ENCODE data around the gene CELF1.
A peak's percentile ranks its signal among the peaks of the same experiment; 100 is the strongest.

CELF1 gene

DNA sequence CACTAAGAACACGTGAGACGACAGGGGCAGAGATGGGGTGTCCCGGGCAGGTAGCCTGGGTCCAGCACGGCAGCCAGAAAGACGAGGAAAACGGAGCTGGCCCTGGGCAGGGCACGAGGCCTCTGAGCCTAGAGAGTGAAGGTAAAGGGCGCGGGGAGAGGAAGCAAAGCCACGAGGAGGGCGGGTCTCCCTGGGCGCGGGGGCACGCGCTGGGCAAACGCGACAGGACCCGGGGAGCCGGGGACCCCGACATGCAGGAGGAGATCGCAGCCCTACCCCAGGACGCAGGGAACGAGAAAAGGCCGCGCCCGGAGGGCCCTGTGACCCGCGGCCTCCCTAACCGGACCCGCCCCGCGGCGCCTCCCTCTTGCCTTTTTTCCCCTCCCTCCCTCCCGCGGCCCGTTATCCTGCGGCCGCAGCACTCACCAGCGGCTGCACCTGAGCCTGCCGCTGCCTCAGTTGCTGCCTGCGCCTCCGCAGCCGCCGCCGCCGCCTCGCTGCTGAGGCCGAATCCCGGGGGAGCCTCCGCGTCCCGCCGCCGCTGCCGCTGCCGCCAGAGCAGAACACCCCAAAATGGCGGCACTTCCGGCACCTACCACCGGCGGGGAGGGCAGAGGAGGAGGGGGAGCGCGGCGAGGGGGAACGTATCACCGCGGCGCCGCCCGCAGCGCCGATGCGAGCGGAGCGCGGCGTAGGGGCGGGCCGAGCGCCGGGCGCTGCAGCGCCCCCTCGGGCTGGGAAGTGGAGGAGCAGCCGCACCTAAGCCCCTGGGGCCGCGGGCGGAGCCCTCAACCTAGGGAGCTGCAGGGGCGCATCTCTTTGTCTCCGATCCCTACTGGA, at the start of gene CELF1:
TSS of gene CELF1 (minus strand) at position 567 of the 840 bp plus-strand sequence. CDS start 53,609 bp downstream, outside the sequence.
- peak; percentile 88 for DNase-seq

DNA sequence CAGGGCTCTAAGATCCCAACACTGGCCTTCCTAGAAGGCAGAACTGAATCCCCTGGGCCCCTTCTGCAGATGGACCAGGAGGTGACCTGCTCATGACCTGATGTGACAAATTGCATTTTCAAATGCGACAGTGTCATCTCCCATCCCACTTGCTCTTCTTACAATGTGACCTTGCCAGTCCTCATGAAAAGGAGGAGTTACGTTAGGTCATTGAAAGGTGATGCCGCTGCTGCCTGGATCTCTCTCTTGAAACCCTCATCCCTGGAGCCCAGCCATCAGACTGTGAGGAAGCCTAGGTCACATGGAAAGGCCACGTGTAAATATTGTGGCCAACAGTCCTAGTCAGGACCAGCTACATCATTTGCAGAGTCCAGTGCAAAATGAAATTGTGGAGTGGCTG, 47.0 kb upstream of the CELF1 start:
- DNase-seq, result no peak

DNA sequence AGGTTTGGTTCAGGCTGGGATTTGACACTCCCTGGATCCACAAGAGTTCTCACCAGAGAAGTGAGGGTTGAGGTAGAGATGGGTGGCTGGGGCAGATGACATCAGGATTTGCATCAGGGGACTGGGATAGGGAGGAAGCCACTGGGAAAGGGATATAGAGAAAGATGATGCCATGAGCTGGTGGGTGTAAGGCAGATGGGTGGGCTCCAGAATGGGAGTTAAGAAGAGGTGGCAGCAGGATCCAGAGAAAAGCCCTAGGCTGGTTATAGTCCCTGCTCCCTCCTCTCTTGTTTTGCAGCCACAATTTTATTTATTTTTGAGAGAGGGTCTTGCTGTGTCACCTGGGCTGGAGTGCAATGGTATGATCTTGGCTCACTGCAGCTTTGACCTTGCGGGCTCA, 43.0 kb upstream of the CELF1 start:
- DNase-seq, result no peak

DNA sequence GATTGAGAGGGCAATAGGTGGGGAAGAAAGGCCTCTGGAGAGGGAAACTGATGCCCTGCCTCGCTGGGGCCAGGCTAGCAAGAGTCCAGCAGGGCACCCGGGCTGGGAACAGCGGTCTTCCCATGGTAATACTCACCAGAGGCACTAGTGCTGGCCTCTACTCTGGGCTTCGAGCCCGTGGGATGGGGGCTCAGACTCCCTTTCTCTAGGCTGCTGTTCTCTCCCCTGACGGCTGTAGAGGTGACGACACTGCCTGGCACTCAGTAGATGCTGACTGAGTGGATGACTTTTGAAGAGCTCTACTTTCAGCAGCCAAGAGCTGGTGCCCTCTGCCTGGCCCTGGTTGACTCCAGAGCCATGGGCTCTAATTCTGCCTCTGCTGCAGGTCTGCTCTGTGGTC, 42.1 kb upstream of the CELF1 start:
- no peak for DNase-seq

DNA sequence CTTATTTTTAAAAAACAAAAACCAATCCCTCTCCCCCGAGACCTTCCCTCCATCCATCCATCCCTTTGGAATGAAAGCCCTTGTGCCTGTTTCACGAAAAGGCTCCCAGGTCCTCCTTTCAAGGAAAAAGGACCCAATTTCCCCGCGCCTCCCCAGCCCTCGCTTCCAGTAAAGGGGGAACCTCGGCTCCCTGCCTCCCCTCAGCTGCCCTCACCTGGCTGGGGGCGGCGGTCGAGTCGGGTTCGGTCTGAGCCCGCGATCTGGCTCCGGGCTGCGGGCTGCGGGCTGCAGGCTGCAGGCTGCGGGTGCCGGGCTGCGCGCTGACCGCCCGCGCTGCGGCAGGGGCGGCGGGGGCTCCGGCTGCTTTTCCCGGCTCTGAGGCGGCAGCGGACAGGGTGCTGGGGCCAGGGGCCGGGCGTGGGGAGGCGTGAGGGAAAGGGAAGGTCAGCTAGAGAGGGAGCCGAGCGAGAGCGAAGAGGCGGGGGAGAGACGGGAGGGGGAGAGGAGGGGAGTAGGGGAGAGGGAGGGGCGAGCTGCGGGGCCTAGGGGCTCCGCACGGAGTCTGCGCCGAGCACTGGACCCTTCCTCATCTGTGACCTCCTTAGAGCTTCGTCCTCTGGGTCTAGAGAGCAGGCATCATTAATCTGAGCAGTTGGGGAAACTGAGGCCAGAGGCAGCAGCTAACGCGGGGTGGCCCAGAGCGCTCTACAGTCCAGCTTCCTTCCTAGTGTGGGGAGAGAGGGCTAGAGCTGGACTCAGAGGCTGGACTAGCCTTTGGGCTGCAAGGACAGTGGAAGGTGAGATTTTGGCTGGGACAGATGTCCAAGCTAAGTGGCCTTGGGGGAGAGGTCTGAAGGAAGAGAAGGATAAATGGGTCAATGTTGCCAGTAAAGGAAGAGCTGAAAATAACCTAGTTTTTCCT, 41.3 kb upstream of the CELF1 start, which contains the start of gene C1QTNF4:
TSS of gene C1QTNF4 (minus strand) at position 478 of the 922 bp plus-strand sequence. CDS start 3,601 bp downstream, outside the sequence.
- no peak for DNase-seq

DNA sequence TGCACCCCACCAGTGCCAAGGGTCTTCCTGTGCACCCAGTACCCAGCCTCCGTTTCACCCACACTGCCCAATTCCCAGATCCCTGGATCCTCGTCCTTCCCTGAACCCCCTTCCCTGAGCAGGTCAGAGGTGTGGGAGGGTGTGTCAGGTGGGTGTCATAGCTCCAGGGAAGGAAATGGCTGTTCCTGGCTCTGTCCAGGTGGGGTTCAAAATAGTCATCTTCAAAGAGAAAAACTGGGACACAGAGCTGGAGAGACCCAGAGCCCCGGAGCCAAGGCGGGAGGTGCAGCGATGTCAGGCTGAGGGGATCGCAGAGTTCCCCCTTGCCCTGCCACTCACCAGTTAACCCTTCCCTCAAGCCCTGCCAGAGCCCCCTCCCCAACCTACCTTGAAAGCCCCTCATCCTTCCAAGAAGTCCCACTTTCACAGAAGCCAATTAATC, 40.6 kb upstream of the CELF1 start:
- DNase-seq, result no peak

DNA sequence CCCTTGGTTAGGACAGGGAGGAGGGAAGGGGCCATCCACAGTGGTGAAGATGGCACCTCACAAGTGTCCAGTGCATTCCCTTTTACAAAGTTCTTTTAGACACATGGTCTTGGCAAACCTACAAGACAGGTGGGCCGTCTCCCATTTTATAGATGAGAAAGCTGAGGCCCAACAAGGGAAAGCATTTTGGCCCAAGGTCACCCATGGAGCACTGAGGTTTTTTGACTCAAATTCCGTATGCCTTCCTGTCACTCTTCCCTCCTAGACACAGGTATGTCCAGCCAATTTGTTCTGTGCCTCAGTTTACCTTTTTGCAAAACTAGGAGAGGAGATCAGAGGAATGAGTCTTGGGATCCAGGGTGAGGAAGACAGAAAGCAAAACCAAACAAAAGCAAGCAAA, 40.0 kb upstream of the CELF1 start:
- DNase-seq, result no peak

DNA sequence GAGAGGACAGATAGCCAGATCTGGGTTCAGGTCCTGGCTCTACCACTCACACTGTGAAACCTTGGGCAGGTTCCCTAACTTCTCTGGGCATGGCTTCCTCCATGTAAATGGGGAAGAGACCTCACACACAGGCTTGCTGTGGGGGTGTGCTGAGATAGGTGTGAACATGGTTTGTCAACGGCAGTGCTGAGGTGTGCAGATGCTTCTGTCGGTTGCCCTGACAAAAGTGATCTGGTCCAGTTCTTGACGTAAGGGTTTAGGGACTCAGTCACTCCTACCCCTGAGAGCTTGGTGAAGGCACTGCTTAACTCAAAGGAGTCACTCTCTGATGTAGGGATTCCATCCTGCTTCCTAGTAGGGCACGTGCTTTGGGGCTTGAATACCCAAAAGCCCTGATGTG, 39.3 kb upstream of the CELF1 start:
- DNase-seq, result no peak

DNA sequence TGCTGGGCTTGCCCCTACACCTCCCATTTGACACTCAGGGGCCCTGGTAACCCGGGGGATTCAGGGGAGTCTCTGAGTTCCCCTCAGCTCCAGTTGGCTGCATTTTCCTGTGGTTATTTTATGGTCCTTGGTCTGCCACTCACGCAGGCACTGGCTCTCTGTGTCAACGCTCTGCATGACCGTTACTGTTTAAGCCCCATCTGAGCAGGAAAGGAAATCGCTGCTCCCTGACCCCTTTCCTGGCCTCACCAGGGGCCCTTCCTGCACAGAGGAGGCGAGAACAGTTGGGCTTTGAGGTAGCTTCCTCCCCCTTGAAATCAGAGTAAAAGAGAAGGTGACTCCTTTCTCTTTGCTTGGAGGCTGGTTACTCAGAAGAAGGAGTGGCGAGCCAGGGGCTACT, 38.8 kb upstream of the CELF1 start:
- no peak for DNase-seq

DNA sequence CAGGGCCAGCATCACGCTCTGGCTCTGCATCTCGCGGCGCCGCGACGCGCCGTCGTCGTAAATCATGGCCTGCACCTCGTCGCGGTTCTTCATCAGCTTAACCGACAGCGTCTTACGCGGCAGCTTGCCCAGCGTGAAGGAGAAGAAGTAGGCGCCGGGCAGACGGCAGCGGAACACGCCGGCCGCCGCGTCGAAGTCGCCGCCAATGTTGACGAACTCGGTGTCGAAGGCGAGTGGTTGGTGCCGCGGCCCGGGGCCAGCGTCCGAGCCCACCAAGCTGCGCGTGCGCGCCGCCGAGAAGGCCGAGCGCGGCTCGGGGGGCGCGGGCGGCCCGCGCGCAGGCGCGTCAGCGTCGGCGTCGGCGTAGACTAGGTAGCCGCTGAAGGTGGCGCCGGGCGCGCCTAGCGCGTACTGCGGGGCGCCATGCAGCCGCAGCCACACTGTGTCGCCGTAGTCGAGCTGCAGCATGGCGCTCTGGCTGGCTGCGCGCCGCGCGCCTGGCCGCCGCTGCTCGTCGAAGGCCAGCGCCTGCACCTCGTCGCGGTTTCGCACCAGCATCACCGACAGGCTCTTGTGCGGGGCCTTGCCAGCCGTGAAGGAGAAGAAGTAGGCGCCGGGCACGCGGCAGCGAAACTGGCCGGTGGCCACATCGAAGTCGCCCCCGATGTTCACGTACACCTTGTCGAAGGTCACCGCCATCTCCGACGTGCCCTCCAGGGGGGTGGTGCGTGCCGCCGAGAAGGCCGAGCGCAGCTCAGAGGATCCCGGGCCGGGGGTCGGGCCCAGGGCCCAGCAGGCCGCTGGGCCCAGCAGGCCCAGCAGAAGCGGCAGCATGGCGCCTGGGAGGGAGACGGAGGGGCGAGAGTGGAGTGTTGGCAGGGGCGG, 37.3 kb upstream of the CELF1 start:
- no peak for DNase-seq

DNA sequence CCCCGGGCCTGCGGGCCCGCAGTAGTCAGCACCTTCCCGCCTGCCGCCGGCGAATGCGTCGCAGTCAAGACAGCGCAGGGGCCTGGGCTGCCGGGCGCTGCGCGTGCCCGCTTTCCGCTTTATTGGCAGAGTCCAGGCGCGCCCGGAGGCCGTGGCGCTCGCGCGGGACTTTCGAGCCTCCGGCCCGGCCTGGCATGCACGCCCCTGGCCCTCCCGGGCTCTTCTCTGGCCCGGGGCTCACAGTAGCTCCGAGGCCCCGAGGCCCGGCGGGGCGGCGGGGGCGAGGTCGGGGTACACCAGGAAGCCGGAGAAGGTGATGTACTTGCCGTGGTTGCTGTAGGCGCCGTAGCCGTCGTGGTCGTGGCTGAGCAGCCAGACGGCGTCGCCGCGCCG, 36.6 kb upstream of the CELF1 start:
- no peak for DNase-seq

DNA sequence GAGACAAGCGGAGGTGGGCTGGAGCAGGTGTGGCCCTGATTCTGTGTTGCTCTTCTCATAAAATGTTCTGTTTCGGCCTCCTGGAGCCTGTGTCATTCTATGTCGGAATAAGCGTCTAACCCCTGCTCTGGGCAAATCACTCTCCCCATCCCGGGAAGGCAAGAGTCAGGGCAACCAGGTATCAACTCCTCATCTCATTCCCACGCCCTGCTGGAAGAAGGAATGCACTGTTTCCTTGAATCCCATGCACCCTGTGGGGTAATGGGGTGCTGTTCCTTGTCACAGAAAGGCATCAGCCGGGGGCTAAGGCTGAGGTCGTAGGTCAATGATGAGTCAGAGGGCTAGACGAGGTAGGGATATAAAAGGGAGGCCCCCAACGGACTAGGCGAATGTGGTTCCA, 36.2 kb upstream of the CELF1 start:
- no peak for DNase-seq

DNA sequence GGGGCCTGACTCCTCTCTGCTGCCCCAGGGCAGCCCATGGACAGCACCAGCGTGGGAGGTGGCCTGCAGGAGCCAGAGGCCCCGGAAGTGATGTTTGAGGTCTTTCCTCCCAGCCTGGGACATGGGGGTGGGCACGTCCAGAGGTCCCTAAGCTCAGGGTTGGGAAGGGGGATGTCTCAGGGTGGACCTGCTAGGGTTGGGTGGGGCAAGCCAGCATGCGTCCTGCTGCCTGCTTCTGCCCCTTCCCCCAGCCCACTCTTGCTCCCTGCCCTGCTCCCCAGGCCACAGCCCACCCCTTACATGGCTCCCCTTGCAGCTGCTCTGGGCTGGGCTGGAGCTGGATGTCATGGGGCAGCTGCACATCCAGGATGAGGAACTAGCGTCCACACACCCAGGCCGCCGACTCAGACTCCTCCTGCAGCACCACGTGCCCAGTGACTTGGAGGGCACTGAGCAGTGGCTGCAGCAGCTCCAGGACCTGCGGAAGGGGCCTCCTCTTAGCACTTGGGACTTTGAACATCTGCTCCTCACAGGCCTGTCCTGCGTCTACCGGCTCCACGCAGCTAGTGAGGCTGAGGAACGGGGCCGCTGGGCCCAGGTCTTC, 34.9 kb upstream of the CELF1 start:
- no peak for DNase-seq

DNA sequence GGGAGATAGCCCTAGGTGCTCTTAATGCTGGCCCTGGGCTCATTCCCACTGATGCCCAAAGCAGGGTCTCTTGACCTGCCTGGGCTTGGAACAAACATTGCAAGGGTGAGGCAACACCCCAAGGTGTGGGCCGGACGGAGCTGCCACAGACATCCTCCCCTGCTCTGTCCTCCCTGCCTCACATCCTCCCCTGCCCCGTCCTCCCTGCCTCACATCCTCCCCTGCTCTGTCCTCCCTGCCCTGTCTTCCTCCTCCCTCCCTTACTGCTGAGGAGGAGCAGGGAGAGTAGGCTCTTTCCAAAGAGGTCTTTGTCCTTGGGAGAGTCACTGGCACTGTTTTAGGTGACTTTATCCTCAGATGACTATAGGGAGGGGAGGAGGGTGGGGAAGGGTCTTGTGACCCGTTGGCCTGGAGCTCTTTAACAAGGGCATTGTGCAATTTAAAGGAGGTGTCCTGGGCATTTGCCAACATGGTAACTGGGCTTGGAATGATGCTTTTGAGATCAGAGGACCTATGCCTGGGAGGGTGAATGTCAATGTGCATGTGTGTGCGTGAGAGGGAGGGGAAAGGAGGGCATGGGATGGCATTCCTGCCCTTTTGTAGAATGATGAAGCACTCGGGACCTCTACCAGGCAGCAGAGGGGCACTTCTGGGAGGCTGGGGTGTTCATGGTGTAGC, 34.2 kb upstream of the CELF1 start:
- no peak for DNase-seq

DNA sequence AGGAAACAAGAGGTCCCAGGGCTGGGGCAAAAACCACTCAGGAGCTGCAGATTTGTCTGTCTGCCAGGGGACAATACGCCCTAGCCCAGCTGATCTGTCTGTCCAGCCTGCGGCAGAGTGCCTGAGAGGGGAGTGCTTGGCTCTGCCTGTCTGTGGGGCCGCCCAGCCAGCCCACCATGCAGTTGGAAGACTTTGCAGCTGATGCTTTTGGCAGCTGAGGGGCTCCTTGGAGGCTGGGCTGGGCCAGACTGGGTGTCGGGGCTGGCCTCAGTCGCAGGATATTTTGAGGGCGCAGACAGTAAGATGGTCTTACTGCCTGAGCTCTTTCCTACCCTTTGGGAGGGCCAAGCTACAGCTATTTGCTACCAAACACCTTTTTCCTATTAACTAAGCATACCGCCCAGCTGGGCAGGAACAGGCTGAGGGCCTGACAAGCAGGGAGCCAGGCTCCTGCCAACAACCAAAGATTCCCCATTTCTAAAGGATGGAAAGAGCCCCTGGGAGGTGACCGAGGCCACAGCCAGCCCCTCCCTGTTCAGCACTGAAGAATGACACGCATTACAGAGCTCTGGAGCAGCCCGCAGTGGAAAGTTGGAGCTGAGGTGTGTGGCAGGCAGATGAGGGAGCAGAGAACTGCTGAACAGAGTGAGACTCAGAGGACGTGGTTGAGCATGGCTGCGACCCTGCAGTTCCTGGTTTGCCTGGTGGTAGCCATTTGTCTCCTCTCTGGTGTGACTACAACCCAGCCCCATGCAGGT, 33.3 kb upstream of the CELF1 start, which contains the start of gene FAM180B:
TSS of gene FAM180B (plus strand) at position 581 of the 758 bp plus-strand sequence. CDS start at position 672, 91 bp downstream.
- no peak for DNase-seq

DNA sequence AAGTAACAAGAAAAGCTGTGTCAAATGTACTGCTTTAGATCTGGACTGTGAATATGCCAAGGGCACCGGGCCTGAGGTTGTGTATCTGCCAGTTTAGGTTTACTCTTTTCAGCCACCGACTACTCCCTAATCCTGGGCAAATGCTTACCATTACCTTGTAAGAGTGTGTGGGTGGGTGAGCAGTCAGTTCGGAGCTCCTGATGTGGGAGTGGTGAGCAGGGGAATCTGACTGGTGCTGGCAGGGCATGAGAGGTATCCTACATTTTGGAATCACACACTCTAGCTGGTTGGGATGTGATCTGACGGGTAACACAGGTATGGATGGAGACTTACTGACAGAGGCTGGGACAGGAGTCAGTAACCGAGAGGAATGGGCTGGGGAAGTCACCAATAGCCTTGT, 30.9 kb upstream of the CELF1 start:
- DNase-seq, result no peak

DNA sequence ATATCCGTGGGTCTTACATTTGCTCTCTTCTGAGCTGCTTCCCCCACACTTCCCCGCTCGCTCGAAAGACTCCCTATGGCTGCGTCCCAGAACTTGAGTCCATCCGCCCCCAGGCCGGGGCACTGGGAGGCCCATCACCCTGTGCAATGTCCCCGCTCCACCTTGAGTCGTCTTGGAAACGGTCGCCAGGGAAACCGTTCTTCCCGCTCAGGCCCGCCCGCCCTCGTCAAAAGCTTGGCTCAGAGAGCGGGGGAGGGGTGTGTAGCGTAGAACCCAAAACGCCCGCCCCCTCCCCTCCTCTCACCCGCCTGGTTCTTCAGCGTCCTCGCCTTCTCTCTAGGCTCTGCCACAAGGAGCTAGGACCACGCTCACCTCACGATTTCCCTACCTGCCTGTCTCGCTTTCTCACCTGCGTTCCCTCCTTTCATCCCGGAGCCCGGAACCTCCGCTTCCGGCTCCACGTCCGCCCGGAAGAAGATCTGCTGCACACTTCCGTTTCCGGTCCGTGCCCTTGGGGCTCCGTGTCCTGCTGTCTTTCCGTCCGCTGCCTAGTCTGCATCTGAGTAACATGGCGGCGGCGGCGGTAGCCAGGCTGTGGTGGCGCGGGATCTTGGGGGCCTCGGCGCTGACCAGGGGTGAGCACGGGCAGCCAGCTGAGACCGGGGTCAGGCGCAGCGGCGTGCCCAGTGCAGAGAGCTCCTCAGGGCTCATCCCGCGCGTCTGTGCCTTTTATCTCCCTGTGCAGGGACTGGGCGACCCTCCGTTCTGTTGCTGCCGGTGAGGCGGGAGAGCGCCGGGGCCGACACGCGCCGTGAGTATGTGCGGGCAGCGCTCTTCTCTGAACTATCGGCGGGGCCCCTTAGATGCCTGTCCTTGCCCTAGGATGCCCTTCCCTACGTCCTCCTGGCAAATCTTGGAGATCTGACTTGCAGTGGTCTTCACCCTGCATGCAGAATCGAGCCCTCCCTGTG, 25.9 kb upstream of the CELF1 start, which contains the start of the genes KBTBD4 and NDUFS3:
TSS of gene KBTBD4 (minus strand) at position 447 of the 971 bp plus-strand sequence. CDS start at position 428, 19 bp downstream.
TSS of gene NDUFS3 (plus strand) at position 551 of the 971 bp plus-strand sequence. CDS start at position 569, 18 bp downstream.
- peak; percentile 85 for DNase-seq

DNA sequence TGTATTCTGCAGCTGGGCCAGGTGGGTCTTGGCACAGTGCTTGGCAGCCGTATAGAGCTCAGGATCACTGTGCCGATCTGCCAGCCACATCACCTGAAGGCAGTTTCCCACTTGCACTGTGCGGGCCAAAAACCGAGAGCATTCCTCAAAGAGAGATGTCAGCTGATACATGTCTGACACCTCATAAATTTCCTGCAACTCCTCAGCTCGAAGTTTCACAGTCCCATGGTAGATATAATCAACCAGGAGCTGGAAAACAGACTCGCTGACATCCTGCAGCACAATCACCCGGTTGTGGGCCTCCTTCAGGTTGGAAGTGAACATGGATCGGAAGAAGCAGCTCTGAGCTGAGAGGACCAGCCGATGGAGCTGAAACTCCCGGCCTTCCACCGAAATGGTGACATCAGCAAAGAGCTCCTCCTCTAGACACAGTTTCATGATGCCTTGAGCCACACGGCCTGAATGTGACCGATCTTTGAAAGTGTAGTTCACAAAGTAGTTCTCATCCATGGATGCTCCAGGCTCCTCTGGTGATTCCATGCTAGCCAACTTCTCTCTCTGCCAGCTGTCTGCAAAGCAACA, 24.6 kb upstream of the CELF1 start:
- no peak for DNase-seq

DNA sequence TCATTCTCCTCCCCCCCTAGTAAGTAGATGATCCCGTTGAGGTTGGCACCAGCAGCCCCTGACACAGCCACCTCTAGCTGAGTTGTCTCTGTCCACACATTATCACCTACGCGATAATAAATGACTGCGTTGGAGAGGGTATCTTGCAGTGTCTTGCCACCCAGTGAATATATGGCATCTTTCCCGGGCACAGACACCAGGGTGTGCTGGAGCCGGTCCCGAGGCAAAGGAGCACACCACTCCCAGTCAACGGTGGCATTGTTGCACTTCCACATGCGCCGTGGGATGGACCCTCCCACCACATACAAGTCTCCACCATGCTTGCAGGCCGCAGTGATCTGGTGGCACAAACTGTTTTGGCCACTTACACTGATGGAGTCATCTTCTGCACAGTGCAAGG, 20.4 kb upstream of the CELF1 start:
- DNase-seq, result no peak
